Stomach (tissue), 9 donors: Measurements from ENCODE around the gene TMEM41A. TPM values are rescaled to one million over a fixed set of nuclear protein-coding genes. Genes with fewer than 3 reads are reported as not detected.

Source experiments
- DNase-seq, 2 donors: peaks; one replicate each; pipeline versions ENCODE4 v3.0.0 to v3.0.0-alpha.2; 2013 to 2019
- H3K27ac ChIP-seq, 5 donors: fragments of 200-600 bp in 4 of 5; sonication (generic) in 4 of 5; one replicate each; pipeline ENCODE4 v1.5.1; 2013 to 2019; ENCODE audit warnings: mild to moderate bottlenecking in 1 of 5, moderate library complexity in 1 of 5
- H3K27me3 ChIP-seq, 3 donors: fragments of 200-600 bp; sonication (generic); one replicate each; pipeline ENCODE4 v1.5.1; 2017 to 2019; ENCODE audit warnings: mixed run types in 1 of 3
- H3K36me3 ChIP-seq, 4 donors: fragments of 200-600 bp; sonication (generic); 1 replicate in 3 of 4; 2 replicates in 1 of 4; pipeline ENCODE4 v1.5.1; 2016 to 2019
- H3K4me1 ChIP-seq, 4 donors: fragments of 200-600 bp; sonication (generic); one replicate each; pipeline ENCODE4 v1.5.1; 2016 to 2019
- H3K4me3 ChIP-seq, 4 donors: fragments of 200-600 bp; sonication (generic) in 3 of 4; one replicate each; pipeline ENCODE4 v1.5.1; 2016 to 2019; ENCODE audit warnings: mild to moderate bottlenecking in 1 of 4
- H3K9me3 ChIP-seq, 4 donors: fragments of 200-600 bp; sonication (generic); one replicate each; pipeline ENCODE4 v1.5.1; 2016 to 2019
- EP300 ChIP-seq: sonication (generic); formaldehyde crosslinking; IDR thresholded peaks from one replicate; pipeline ENCODE4 v1.6.1; 2017; ENCODE audit warnings: antibody characterized with exemption
- POLR2A ChIP-seq, 4 donors: fragments of 450-650 bp; IDR thresholded peaks; one replicate each; pipeline ENCODE4 v1.6.1; 2016; ENCODE audit warnings: antibody characterized with exemption in 4 of 4, control low read depth in 2 of 4, mild to moderate bottlenecking in 1 of 4, moderate library complexity in 1 of 4
- POLR2AphosphoS5 ChIP-seq, 3 donors: sonication (generic); formaldehyde crosslinking; IDR thresholded peaks; one replicate each; pipeline ENCODE4 v1.6.1; 2016; ENCODE audit warnings: antibody characterized with exemption in 3 of 3
- WGBS, 5 donors: extraction: QIAGEN DNeasy Blood & Tissue Kit in 3 of 5; methylation state at CpG; one replicate each; pipeline versions ENCODE4 v1.1.5 to v1.1.7; 2013 to 2018; 5-methylcytosine and 5-hydroxymethylcytosine counted together
- intact Hi-C: fragments of 100-400 bp; cut with DNase I; formaldehyde crosslinking; loops from one replicate; pipeline ENCODE4 v1.15.1; 2023; ENCODE audit warnings: low total_unique reads
- polyA plus RNA-seq, 3 donors: library from polyadenylated mRNA; stranded (reverse); fragments of 200-250 nt; gene quantifications; one replicate each; pipeline ENCODE4 v1.2.3, GENCODE V29; 2013
- total RNA-seq, 5 donors: library from RNA; depleted of rRNA; stranded (reverse); fragments of >200 nt; gene quantifications; one replicate each; pipeline versions ENCODE4 v1.1.0 to v1.2.3, GENCODE V29; 2014 to 2016
- TF ChIP-seq, protein P1 (sequence below), 7 experiments: fragments of 450-650 bp in 4 of 7; fragments of 200-600 bp in 3 of 7; sonication (generic) in 3 of 7; IDR thresholded peaks; one replicate each; pipeline ENCODE4 v1.5.1; 2016 to 2019; ENCODE audit warnings: antibody characterized with exemption in 7 of 7, control low read depth in 2 of 7, mild to moderate bottlenecking in 1 of 7
- donor health status: healthy with polysubstance abuse.
- donor health status: Bipolar disorder and iron deficiency.
- donor health status: healthy.

TMEM41A gene
- total and polyA plus RNA-seq, 8 donors = 5.7 to 54.3 (median 9.7) TPM

- no peaks in the 10 kb centered on the region for H3K4me1 ChIP-seq
- intact Hi-C loops = no loop called here
- WGBS, 5 donors = 34 to 86% (median 51%) methylated on average over 3 of the region's 3 CpGs
- no peak overlapping the region for H3K4me3 ChIP-seq
- H3K27me3 ChIP-seq = no peaks in the 10 kb centered on the region
- H3K9me3 ChIP-seq = no peaks in the 10 kb centered on the region
- H3K36me3 ChIP-seq = peaks cover 14 to 100% (median 97%) of the 10 kb centered on the region in 4 donors
- DNase-seq = peak in 1 of 2 donors; percentile 35
- no peak overlapping the region for H3K27ac ChIP-seq
- TF ChIP-seq POLR2AphosphoS5 (IDR thresholded peaks at IDR 0.05) (no peak), EP300 (no peak), POLR2A (IDR thresholded peaks at IDR 0.05) (no peak)
- TF ChIP-seq, protein P1, sequence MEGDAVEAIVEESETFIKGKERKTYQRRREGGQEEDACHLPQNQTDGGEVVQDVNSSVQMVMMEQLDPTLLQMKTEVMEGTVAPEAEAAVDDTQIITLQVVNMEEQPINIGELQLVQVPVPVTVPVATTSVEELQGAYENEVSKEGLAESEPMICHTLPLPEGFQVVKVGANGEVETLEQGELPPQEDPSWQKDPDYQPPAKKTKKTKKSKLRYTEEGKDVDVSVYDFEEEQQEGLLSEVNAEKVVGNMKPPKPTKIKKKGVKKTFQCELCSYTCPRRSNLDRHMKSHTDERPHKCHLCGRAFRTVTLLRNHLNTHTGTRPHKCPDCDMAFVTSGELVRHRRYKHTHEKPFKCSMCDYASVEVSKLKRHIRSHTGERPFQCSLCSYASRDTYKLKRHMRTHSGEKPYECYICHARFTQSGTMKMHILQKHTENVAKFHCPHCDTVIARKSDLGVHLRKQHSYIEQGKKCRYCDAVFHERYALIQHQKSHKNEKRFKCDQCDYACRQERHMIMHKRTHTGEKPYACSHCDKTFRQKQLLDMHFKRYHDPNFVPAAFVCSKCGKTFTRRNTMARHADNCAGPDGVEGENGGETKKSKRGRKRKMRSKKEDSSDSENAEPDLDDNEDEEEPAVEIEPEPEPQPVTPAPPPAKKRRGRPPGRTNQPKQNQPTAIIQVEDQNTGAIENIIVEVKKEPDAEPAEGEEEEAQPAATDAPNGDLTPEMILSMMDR (IDR thresholded peaks at IDR 0.05) = no peak
These were observed 9.4 kb downstream of the TMEM41A start for GRCh38 chr3:185489462-185489861.

- intact Hi-C loops = no loop called here
- H3K9me3 ChIP-seq = no peaks in the 10 kb centered on the region
- H3K36me3 ChIP-seq = peaks cover 6 to 98% (median 93%) of the 10 kb centered on the region in 4 donors
- no peak for TF ChIP-seq EP300
- no peak for TF ChIP-seq POLR2A (IDR thresholded peaks at IDR 0.05)
- no peak for TF ChIP-seq POLR2AphosphoS5 (IDR thresholded peaks at IDR 0.05)
- TF ChIP-seq, protein P1 (IDR thresholded peaks at IDR 0.05) = no peak
- H3K27me3 ChIP-seq = no peaks in the 10 kb centered on the region
- no peak overlapping the region for H3K27ac ChIP-seq
- no peak for DNase-seq
- H3K4me3 ChIP-seq = no peak overlapping the region
- WGBS, 5 donors = 92 to 98% (median 94%) methylated on average over 3 to 5 of the region's 5 CpGs
- H3K4me1 ChIP-seq = no peaks in the 10 kb centered on the region
These were observed 10.4 kb downstream of the TMEM41A start for GRCh38 chr3:185488465-185488864.

GRCh38 chr3:185486394-185486793 is 12.4 kb downstream of the TMEM41A start:
- no peak overlapping the region for H3K4me3 ChIP-seq
- no peaks in the 10 kb centered on the region for H3K27me3 ChIP-seq
- WGBS, 5 donors = 94 to 98% (median 95%) methylated on average over 5 of the region's 5 CpGs
- peaks cover 6 to 97% (median 93%) of the 10 kb centered on the region in 4 donors for H3K36me3 ChIP-seq
- no peaks in the 10 kb centered on the region for H3K4me1 ChIP-seq
- H3K9me3 ChIP-seq = no peaks in the 10 kb centered on the region
- TF ChIP-seq EP300 (no peak), POLR2A (IDR thresholded peaks at IDR 0.05) (no peak), POLR2AphosphoS5 (IDR thresholded peaks at IDR 0.05) (no peak)
- TF ChIP-seq, protein P1 (IDR thresholded peaks at IDR 0.05) = no peak
- intact Hi-C loops = no loop called here
- H3K27ac ChIP-seq = no peak overlapping the region
- DNase-seq = no peak

DNA sequence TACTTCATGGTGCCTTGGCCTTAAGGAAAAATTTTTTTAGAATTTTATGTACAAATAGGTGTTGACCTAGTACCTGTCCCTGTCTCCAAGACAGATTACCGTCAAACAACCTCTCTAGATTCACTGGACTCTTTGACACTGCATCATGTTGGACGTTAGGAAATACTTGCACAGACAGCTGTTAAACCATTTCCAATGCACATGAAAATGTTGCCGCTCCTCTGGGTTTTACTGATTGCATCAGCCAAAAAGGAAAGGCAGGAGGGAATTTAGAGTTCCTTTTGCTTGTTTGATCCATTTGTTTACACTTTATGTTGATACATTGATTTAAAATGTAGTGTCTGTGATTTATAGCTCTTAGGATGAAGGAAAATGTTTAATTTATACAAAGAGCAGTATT is 14.5 kb downstream of the TMEM41A start:
- Histone ChIP-seq H3K4me1 (no peaks in the 10 kb centered on the region), H3K4me3 (no peak overlapping the region), H3K27ac (no peak overlapping the region), H3K36me3 (peaks cover 3 to 97% (median 93%) of the 10 kb centered on the region in 4 donors), H3K27me3 (no peaks in the 10 kb centered on the region), H3K9me3 (no peaks in the 10 kb centered on the region)
- intact Hi-C loops = no loop called here
- WGBS, 5 donors = 59 to 85% (median 74%) methylated on average over 3 of the region's 3 CpGs
- DNase-seq = no peak
- TF ChIP-seq POLR2AphosphoS5 (IDR thresholded peaks at IDR 0.05) = no peak
- no peak for TF ChIP-seq EP300
- TF ChIP-seq POLR2A (IDR thresholded peaks at IDR 0.05) = no peak
- TF ChIP-seq, protein P1 (IDR thresholded peaks at IDR 0.05) = no peak
